ENCODE measurements around the gene EGFL7.

The EGFL7 gene

DNA sequence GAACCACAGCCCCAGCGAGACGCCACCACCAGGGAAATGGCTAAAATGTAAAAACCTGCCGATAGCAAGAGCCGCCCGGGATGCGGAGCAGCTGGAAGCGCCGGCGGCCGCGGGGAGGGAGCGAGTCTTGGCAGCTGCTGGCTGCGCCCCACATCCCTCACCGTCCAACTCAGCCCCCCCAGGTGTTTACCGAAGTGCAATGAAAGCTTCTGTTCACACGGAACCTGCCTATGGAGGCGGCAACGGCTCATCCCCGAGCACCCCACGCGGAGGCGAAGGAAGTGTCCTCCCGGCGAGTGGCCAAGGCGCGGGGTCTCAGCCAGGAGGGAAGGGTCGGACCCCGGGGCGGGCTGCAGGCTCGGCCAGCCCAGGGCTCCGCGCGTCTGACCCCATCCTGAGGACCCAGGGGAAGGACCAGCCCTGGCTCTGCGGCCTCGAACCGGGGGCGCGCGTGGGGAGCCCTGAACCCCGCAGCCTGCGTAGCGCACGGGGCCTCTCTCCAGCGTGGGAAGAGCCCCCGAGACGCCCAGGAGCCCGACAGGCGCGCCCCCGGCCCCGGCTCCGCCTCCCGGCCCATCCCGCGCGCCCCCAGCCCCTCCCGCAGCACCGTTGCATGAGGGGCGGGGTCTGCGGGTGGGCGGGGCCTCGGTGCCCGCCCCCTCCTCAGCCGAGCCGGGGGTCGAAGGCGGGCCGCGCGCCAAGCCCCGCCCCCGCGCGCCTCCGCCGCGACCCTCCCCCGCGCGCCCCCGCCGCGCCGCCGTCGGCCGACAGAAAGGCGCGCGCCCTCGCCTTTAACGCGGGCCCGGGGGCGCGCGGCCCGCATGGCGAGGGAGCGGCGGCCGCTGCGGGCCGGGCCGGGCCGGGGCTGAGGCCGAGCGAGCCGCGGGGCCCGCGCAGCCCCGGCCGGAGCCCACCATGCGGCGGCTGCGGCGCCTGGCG is 49.3 kb downstream of the EGFL7 start, which contains the start of gene DIPK1B:
TSS of gene DIPK1B (plus strand) at position 822 of the 939 bp plus-strand sequence. CDS start at position 916, 94 bp downstream.
- Histone ChIP-seq H3K27ac (ENCODE audit: low read depth, low read length) (no peak within 1 kb of the TSS), H3K4me1 (ENCODE audit: control insufficient read depth, low read length) (peaks cover 29% of the 10 kb centered on the region), H3K79me2 (ENCODE audit: control insufficient read depth, low read length) (no peaks in the 10 kb centered on the region), H3K9me2 (replicated peaks; ENCODE audit: control insufficient read depth, low read length) (no peaks in the 10 kb centered on the region), H3K36me3 (ENCODE audit: control insufficient read depth, low read length) (no peaks in the 10 kb centered on the region), H3F3A (ENCODE audit: control insufficient read depth, insufficient read depth) (0 out of 2 replicates have a peak, but pooled peaks cover 3% of the 10 kb centered on the region), H3K4me2 (ENCODE audit: low read length) (peak within 1 kb of the TSS; percentile 58), H3K27me3 (ENCODE audit: control insufficient read depth, low read length) (peaks cover 27% of the 10 kb centered on the region), H4K20me1 (ENCODE audit: control insufficient read depth, insufficient read depth, low read depth, low read length) (no peaks in the 10 kb centered on the region), H3K4me3 (ENCODE audit: low read length) (peak within 1 kb of the TSS; percentile 66), H3K9me3 (ENCODE audit: control insufficient read depth, insufficient read depth, low read length) (no peaks in the 10 kb centered on the region)
- no peak; the same call in 1 of the 2 replicates for TF ChIP-seq EZH2phosphoT487 (IDR thresholded peaks at IDR 0.05; ENCODE audit: borderline replicate concordance, low read length)
- TF ChIP-seq, protein P1, sequence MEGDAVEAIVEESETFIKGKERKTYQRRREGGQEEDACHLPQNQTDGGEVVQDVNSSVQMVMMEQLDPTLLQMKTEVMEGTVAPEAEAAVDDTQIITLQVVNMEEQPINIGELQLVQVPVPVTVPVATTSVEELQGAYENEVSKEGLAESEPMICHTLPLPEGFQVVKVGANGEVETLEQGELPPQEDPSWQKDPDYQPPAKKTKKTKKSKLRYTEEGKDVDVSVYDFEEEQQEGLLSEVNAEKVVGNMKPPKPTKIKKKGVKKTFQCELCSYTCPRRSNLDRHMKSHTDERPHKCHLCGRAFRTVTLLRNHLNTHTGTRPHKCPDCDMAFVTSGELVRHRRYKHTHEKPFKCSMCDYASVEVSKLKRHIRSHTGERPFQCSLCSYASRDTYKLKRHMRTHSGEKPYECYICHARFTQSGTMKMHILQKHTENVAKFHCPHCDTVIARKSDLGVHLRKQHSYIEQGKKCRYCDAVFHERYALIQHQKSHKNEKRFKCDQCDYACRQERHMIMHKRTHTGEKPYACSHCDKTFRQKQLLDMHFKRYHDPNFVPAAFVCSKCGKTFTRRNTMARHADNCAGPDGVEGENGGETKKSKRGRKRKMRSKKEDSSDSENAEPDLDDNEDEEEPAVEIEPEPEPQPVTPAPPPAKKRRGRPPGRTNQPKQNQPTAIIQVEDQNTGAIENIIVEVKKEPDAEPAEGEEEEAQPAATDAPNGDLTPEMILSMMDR (IDR thresholded peaks at IDR 0.05; ENCODE audit: low read depth, low read length, poor library complexity, severe bottlenecking), result no peak

DNA sequence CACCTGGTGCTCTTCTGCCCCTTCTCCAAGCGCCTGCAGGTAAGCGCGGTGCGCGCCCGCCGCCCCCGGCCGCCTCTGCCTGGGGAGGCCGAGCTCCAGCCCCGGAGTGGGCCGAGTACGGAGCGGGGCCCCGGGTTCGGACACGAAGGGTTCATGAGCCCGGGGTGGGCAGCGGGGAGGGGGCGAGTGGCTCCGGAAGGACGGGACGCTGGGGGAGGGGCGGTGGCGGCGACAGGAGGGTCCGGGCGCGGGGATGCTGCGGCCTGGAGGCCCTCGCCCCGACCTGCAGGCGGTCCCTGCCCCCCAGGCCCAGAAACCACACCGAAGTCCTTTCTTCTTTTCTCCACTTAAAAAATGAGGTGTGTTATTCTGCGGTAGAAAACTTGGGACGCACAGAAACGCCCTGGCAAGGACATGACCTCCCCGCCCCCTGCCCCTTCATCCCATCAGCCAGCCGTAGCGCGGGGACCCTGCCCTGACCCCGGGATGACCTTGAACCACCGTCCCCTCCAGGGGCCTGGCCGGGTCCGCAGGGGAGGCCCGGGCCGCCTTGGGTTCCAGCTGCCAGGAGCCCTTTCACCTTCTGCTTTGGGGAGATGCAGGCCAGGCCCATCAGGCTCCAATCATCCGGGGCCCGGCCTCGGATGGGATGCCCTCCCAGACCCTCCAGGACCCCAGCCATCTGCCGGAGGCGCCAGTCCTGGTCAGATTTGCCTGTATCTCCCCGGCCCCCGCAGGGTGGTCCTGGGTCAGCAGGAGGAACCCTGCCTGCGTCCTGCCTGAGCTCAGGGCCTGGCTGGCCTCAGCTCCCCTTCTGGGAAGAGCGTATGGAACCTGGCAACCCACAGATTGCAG is 50.2 kb downstream of the EGFL7 start:
- Histone ChIP-seq H3F3A (ENCODE audit: control insufficient read depth, insufficient read depth) (0 out of 2 replicates have a peak, but pooled peaks cover 3% of the 10 kb centered on the region), H3K9me2 (replicated peaks; ENCODE audit: control insufficient read depth, low read length) (no peaks in the 10 kb centered on the region), H3K4me2 (ENCODE audit: low read length) (peak overlapping the region; percentile 58), H3K4me3 (ENCODE audit: low read length) (peak overlapping the region; percentile 66), H3K4me1 (ENCODE audit: control insufficient read depth, low read length) (peaks cover 29% of the 10 kb centered on the region), H4K20me1 (ENCODE audit: control insufficient read depth, insufficient read depth, low read depth, low read length) (no peaks in the 10 kb centered on the region), H3K27ac (ENCODE audit: low read depth, low read length) (no peak overlapping the region), H3K36me3 (ENCODE audit: control insufficient read depth, low read length) (no peaks in the 10 kb centered on the region), H3K27me3 (ENCODE audit: control insufficient read depth, low read length) (peaks cover 23% of the 10 kb centered on the region), H3K9me3 (ENCODE audit: control insufficient read depth, insufficient read depth, low read length) (no peaks in the 10 kb centered on the region), H3K79me2 (ENCODE audit: control insufficient read depth, low read length) (no peaks in the 10 kb centered on the region)
- TF ChIP-seq, protein P1 (IDR thresholded peaks at IDR 0.05; ENCODE audit: low read depth, low read length, poor library complexity, severe bottlenecking), result no peak
- TF ChIP-seq EZH2phosphoT487 (IDR thresholded peaks at IDR 0.05; ENCODE audit: borderline replicate concordance, low read length), result no peak

DNA sequence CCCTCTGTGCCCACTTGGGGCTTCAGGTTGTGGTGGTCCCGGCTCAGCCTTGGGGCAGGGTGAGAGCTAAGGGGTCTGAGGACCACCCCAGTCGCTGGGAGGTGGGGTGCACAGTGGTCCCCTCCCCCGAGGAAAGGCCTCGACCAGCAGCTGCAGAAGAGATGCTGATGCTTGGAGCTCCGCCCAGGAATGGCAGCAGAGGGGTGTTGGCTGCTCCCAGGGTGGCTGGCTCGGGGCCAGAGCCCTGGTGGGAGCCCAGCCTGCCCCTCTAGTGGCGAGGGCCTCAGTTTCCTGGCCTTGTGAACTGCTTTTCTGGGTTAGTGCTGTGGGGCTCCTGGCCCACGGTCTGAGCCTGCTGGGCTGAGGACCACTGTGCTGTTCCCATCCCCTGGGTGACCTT is 50.8 kb downstream of the EGFL7 start:
- TF ChIP-seq EZH2phosphoT487 (IDR thresholded peaks at IDR 0.05; ENCODE audit: borderline replicate concordance, low read length), result no peak
- TF ChIP-seq, protein P1 (IDR thresholded peaks at IDR 0.05; ENCODE audit: low read depth, low read length, poor library complexity, severe bottlenecking), result no peak
- H3K27ac ChIP-seq (ENCODE audit: low read depth, low read length), result no peak overlapping the region
- H3F3A ChIP-seq (ENCODE audit: control insufficient read depth, insufficient read depth), result 0 out of 2 replicates have a peak, but pooled peaks cover 3% of the 10 kb centered on the region
- peaks cover 31% of the 10 kb centered on the region for H3K4me1 ChIP-seq (ENCODE audit: control insufficient read depth, low read length)
- H3K9me2 ChIP-seq (replicated peaks; ENCODE audit: control insufficient read depth, low read length), result no peaks in the 10 kb centered on the region
- H3K27me3 ChIP-seq (ENCODE audit: control insufficient read depth, low read length), result peaks cover 23% of the 10 kb centered on the region
- no peaks in the 10 kb centered on the region for H3K9me3 ChIP-seq (ENCODE audit: control insufficient read depth, insufficient read depth, low read length)
- H3K4me2 ChIP-seq (ENCODE audit: low read length), result peak overlapping the region; percentile 58
- H3K4me3 ChIP-seq (ENCODE audit: low read length), result peak overlapping the region; percentile 66
- H4K20me1 ChIP-seq (ENCODE audit: control insufficient read depth, insufficient read depth, low read depth, low read length), result no peaks in the 10 kb centered on the region
- H3K36me3 ChIP-seq (ENCODE audit: control insufficient read depth, low read length), result no peaks in the 10 kb centered on the region
- H3K79me2 ChIP-seq (ENCODE audit: control insufficient read depth, low read length), result no peaks in the 10 kb centered on the region

Measured in DOHH2 (cell line).